ENCODE measurements around the gene PLCG2.
"Not testable (repeated sequence)": the region's sequence is repeated elsewhere in the genome, so short reads cannot be mapped to it uniquely, and the experiment has no call there.

PLCG2 gene

GRCh38 chr16:81997738-81998137, 218.6 kb downstream of the PLCG2 start:
- DNase-seq (no peak), ATAC-seq (replicated peaks) (no peak)
- no peak overlapping the region for H3K27ac Mint-ChIP-seq
- no peak overlapping the region for H3K4me3 Mint-ChIP-seq
- no peaks in the 10 kb centered on the region for H3K9me3 Mint-ChIP-seq
- peaks cover 11% of the 10 kb centered on the region for H3K36me3 Mint-ChIP-seq (ENCODE audit: insufficient read depth)
- peaks cover 0 to 2% of the 10 kb centered on the region in 2 donors for H3K4me1 Mint-ChIP-seq (ENCODE audit: low read depth in 2 of 2)
- no peaks in the 10 kb centered on the region for H3K27me3 Mint-ChIP-seq

GRCh38 chr16:82002831-82003230, 223.7 kb downstream of the PLCG2 start:
- no peak overlapping the region for H3K4me3 Mint-ChIP-seq
- ATAC-seq (replicated peaks) (no peak), DNase-seq (no peak)
- H3K4me1 Mint-ChIP-seq (ENCODE audit: low read depth in 2 of 2): peaks cover 2 to 3% of the 10 kb centered on the region in 2 donors
- no peak overlapping the region for H3K27ac Mint-ChIP-seq
- no peaks in the 10 kb centered on the region for H3K9me3 Mint-ChIP-seq
- peaks cover 11% of the 10 kb centered on the region for H3K36me3 Mint-ChIP-seq (ENCODE audit: insufficient read depth)
- H3K27me3 Mint-ChIP-seq: no peaks in the 10 kb centered on the region

GRCh38 chr16:82004601-82005000, 225.5 kb downstream of the PLCG2 start:
- Mint-ChIP-seq H3K4me1 (ENCODE audit: low read depth in 2 of 2) (peaks cover 2 to 3% of the 10 kb centered on the region in 2 donors), H3K27me3 (no peaks in the 10 kb centered on the region), H3K9me3 (no peaks in the 10 kb centered on the region), H3K27ac (no peak overlapping the region), H3K4me3 (no peak overlapping the region), H3K36me3 (ENCODE audit: insufficient read depth) (peaks cover 4% of the 10 kb centered on the region)
- ATAC-seq (replicated peaks): no peak
- no peak for DNase-seq

GRCh38 chr16:82005027-82005830, 226.1 kb downstream of the PLCG2 start:
- H3K36me3 Mint-ChIP-seq (ENCODE audit: insufficient read depth): peaks cover 4% of the 10 kb centered on the region
- no peaks in the 10 kb centered on the region for H3K9me3 Mint-ChIP-seq
- H3K27me3 Mint-ChIP-seq: no peaks in the 10 kb centered on the region
- ATAC-seq (replicated peaks): no peak
- DNase-seq: no peak
- no peak overlapping the region for H3K4me3 Mint-ChIP-seq
- peaks cover 2 to 3% of the 10 kb centered on the region in 2 donors for H3K4me1 Mint-ChIP-seq (ENCODE audit: low read depth in 2 of 2)
- H3K27ac Mint-ChIP-seq: no peak overlapping the region

- DNase-seq (no peak), ATAC-seq (replicated peaks) (no peak)
- Mint-ChIP-seq H3K4me1 (ENCODE audit: low read depth in 2 of 2) (peaks cover 8 to 10% of the 10 kb centered on the region in 2 donors), H3K4me3 (no peak overlapping the region), H3K36me3 (ENCODE audit: insufficient read depth) (no peaks in the 10 kb centered on the region), H3K9me3 (peaks cover 0 to 2% of the 10 kb centered on the region in 2 donors), H3K27me3 (peaks cover 0 to 6% of the 10 kb centered on the region in 2 donors), H3K27ac (peak overlapping the region in 1 of 2 donors; percentile 56)
These were observed 226.9 kb downstream of the PLCG2 start for GRCh38 chr16:82006036-82006435.

GRCh38 chr16:82007189-82007588, 228.1 kb downstream of the PLCG2 start:
- Mint-ChIP-seq H3K27ac (no peak overlapping the region), H3K4me3 (no peak overlapping the region), H3K27me3 (peaks cover 4 to 14% of the 10 kb centered on the region in 2 donors), H3K36me3 (ENCODE audit: insufficient read depth) (no peaks in the 10 kb centered on the region), H3K9me3 (peaks cover 0 to 4% of the 10 kb centered on the region in 2 donors), H3K4me1 (ENCODE audit: low read depth in 2 of 2) (peaks cover 10 to 18% of the 10 kb centered on the region in 2 donors)
- ATAC-seq (replicated peaks): no peak
- no peak for DNase-seq

GRCh38 chr16:82008957-82009592, 230.0 kb downstream of the PLCG2 start:
- H3K4me3 Mint-ChIP-seq: no peak overlapping the region

GRCh38 chr16:82009789-82010188, 230.7 kb downstream of the PLCG2 start:
- H3K27ac Mint-ChIP-seq; H3K36me3 Mint-ChIP-seq (ENCODE audit: insufficient read depth); ATAC-seq (replicated peaks); DNase-seq; H3K9me3 Mint-ChIP-seq; H3K4me3 Mint-ChIP-seq: not testable (repeated sequence)
- Mint-ChIP-seq H3K27me3 (peaks cover 21 to 22% of the 10 kb centered on the region in 2 donors), H3K4me1 (ENCODE audit: low read depth in 2 of 2) (peaks cover 10 to 15% of the 10 kb centered on the region in 2 donors)

More at GRCh38 chr16:82008957-82009592, 230.0 kb downstream of the PLCG2 start:
- Mint-ChIP-seq H3K27ac (no peak overlapping the region), H3K36me3 (ENCODE audit: insufficient read depth) (no peaks in the 10 kb centered on the region), H3K4me1 (ENCODE audit: low read depth in 2 of 2) (peaks cover 10 to 18% of the 10 kb centered on the region in 2 donors), H3K27me3 (peaks cover 21 to 22% of the 10 kb centered on the region in 2 donors), H3K9me3 (peaks cover 0 to 4% of the 10 kb centered on the region in 2 donors)
- ATAC-seq (replicated peaks): no peak
- no peak for DNase-seq

GRCh38 chr16:82010649-82011048, 231.6 kb downstream of the PLCG2 start:
- Mint-ChIP-seq H3K27ac (peak overlapping the region; percentile 28 to 86), H3K36me3 (ENCODE audit: insufficient read depth) (no peaks in the 10 kb centered on the region), H3K4me1 (ENCODE audit: low read depth in 2 of 2) (peaks cover 10 to 15% of the 10 kb centered on the region in 2 donors), H3K4me3 (peak overlapping the region; percentile 76 to 77), H3K9me3 (peaks cover 0 to 4% of the 10 kb centered on the region in 2 donors), H3K27me3 (peaks cover 28 to 30% of the 10 kb centered on the region in 2 donors)
- no peak for ATAC-seq (replicated peaks)
- DNase-seq: no peak

- peaks cover 10 to 15% of the 10 kb centered on the region in 2 donors for H3K4me1 Mint-ChIP-seq (ENCODE audit: low read depth in 2 of 2)
- no peaks in the 10 kb centered on the region for H3K36me3 Mint-ChIP-seq (ENCODE audit: insufficient read depth)
- peaks cover 0 to 4% of the 10 kb centered on the region in 2 donors for H3K9me3 Mint-ChIP-seq
- DNase-seq (peak; percentile 49 to 51 (median 49)), ATAC-seq (replicated peaks) (peak; percentile 97)
- peaks cover 33 to 36% of the 10 kb centered on the region in 2 donors for H3K27me3 Mint-ChIP-seq
- peak within 1 kb of the TSS; percentile 76 to 77 for H3K4me3 Mint-ChIP-seq
- peak within 1 kb of the TSS; percentile 28 to 86 for H3K27ac Mint-ChIP-seq
These were observed 232.1 kb downstream of the PLCG2 start, which contains the start of gene SDR42E1 for GRCh38 chr16:82011199-82011641. SDR42E1 (minus strand) TSS chr16:82011470; CDS start chr16:82000858, 10,612 bp downstream.

Data from effector memory CD8-positive, alpha-beta T cell (primary cell).